Calu3 (cell line): ENCODE measurements around the gene MTFMT. TPM values are rescaled to one million over a fixed set of nuclear protein-coding genes. Genes with fewer than 3 reads are reported as not detected.
A peak's percentile ranks its signal among the peaks of the same experiment; 100 is the strongest.
"Not testable (repeated sequence)": the region's sequence is repeated elsewhere in the genome, so short reads cannot be mapped to it uniquely, and the experiment has no call there.

ENCODE experiments used
- BruUV-seq: library from RNA; stranded (reverse); fragments of 400-500 nt; replicated peaks from 2 replicates; lab custom pipeline; 2021; lab: Mats Ljungman, UMichigan
- CTCF ChIA-PET: fragments of 300-600 bp; sonication (Branson Sonifier 250); formaldehyde crosslinking; loops from one replicate; lab custom pipeline; 2022; ENCODE audit warnings: antibody characterized with exemption; lab: Charles Lee
- DNase-seq: peaks from one replicate; pipeline ENCODE4 v3.0.0; 2022
- H3K27ac Mint-ChIP-seq: one replicate; pipeline ENCODE4 v1.8.0; 2022; ENCODE audit warnings: mixed read lengths; ENCODE audit not compliant: unreplicated experiment
- H3K27me3 Mint-ChIP-seq: one replicate; pipeline ENCODE4 v1.8.0; 2022; ENCODE audit warnings: mixed read lengths; ENCODE audit not compliant: unreplicated experiment
- H3K36me3 Mint-ChIP-seq: one replicate; pipeline ENCODE4 v1.8.0; 2022; ENCODE audit warnings: mild to moderate bottlenecking, moderate library complexity, mixed read lengths; ENCODE audit not compliant: insufficient read depth, unreplicated experiment
- H3K4me1 Mint-ChIP-seq: one replicate; pipeline ENCODE4 v1.8.0; 2022; ENCODE audit warnings: mild to moderate bottlenecking, low read depth, mixed read lengths; ENCODE audit not compliant: unreplicated experiment
- H3K4me3 Mint-ChIP-seq: one replicate; pipeline ENCODE4 v1.8.0; 2022; ENCODE audit warnings: mild to moderate bottlenecking, low read depth, moderate library complexity, mixed read lengths; ENCODE audit not compliant: unreplicated experiment
- H3K9me3 Mint-ChIP-seq: one replicate; pipeline ENCODE4 v1.8.0; 2022; ENCODE audit warnings: low read depth, mixed read lengths; ENCODE audit not compliant: unreplicated experiment
- CTCF ChIP-seq: fragments of 200-600 bp; IDR thresholded peaks from one replicate; pipeline ENCODE4 v1.8.0; 2022; ENCODE audit warnings: antibody characterized with exemption; ENCODE audit not compliant: unreplicated experiment
- intact Hi-C: fragments of 100-400 bp; cut with micrococcal nuclease; formaldehyde crosslinking; loops from one replicate; pipeline ENCODE4 v1.10.0; 2022; ENCODE audit not compliant: unreplicated experiment
- total RNA-seq: library from RNA; stranded (reverse); gene quantifications from 2 replicates; pipeline ENCODE4 v1.2.3, GENCODE V29; 2022

The MTFMT gene
- total RNA-seq, 1 experiment from 2014 or later = 18.9 TPM

DNA sequence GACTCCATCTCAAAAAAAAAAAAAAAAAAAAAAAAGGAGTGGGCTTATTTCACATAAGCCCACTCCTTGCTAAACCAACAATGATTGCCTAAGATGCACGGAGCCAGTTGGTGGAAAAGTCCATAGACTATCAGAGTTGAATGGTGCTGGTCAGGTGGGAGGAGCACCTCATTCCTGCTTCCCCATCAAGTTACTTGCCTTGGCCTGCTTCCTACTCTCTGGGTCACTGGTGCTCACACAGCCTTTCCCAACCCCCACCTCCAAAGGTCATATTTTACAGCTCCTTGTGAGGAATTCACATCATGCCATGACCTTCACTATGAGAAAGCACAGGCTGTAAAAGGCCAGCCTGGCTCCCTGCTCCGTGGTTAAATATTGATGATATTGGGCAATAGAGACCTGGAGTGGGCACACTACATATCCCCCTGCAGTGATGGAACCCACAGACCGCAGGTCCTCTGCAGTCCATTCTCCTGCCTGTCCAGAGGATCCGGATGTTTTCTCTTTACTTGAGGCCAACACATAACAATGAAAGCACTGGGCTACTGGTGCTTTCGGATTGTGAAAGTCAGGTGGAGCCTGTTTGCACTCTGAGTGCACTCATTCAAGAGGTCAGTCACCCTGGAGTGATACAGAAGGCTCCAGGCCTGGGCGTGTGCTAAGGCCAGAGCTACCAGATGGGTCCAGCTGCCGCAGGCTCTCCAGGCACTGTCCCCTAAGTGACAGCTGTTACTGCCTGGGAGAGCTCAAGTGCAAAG, 15.5 kb upstream of the MTFMT start, which contains the start of gene SLC51B:
Gene SLC51B, plus strand, starts transcription at position 664 of the 758 bp plus-strand sequence. CDS start 4,618 bp downstream, outside the sequence.
- no peak for TF ChIP-seq CTCF
- Mint-ChIP-seq H3K27me3 (no peaks in the 10 kb centered on the region), H3K4me1 (peaks cover 39% of the 10 kb centered on the region), H3K27ac (no peak within 1 kb of the TSS), H3K36me3 (peaks cover 9% of the 10 kb centered on the region), H3K9me3 (no peaks in the 10 kb centered on the region), H3K4me3 (no peak within 1 kb of the TSS)
- CTCF ChIA-PET = interaction anchor here (1.4 kb wide), 1 partner anchor 11 kb away, joined by 3 read pairs; no protein-coding TSS in a partner anchor
- DNase-seq = peak; percentile 31
- intact Hi-C loops = no loop called here
- BruUV-seq = no TSS peak

DNA sequence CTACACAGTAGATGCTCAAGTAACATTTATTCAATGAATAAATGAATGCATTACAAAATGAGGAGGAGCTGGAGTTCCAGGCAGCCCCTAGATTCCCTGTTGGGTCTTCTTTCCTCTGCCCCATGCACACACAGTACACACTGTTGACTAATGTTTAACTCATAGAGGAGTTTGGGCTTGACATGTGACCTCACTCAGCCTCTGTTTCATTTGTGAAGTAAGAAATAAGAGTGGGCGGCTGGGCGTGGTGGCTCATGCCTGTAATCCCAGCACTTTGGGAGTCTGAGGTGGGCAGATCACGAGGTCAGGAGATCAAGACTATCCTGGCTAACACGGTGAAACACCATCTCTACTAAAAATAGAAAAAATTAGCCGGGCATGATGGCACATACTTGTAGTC, 14.8 kb upstream of the MTFMT start:
- BruUV-seq, H3K9me3 Mint-ChIP-seq, H3K4me3 Mint-ChIP-seq, intact Hi-C loops, H3K27me3 Mint-ChIP-seq, H3K36me3 Mint-ChIP-seq, H3K27ac Mint-ChIP-seq: not testable (repeated sequence)
- H3K4me1 Mint-ChIP-seq = peaks cover 32% of the 10 kb centered on the region
- DNase-seq = peak; percentile 39
- CTCF ChIA-PET = interaction anchor here (1.0 to 2.0 kb wide), 3 partner anchors 10 to 275 kb away, joined by 3 to 8 read pairs (median 3); no protein-coding TSS in a partner anchor

GRCh38 chr15:65042776-65043327, 13.4 kb upstream of the MTFMT start:
- TF ChIP-seq CTCF = no peak
- CTCF ChIA-PET = interaction anchor here (0.6 to 2.0 kb wide), 2 partner anchors 12 to 62 kb away, joined by 5 to 8 read pairs; no protein-coding TSS in a partner anchor
- Mint-ChIP-seq H3K36me3 (no peaks in the 10 kb centered on the region), H3K4me1 (peaks cover 30% of the 10 kb centered on the region), H3K27me3 (no peaks in the 10 kb centered on the region), H3K27ac (no peak overlapping the region), H3K4me3 (no peak overlapping the region), H3K9me3 (no peaks in the 10 kb centered on the region)
- BruUV-seq = no TSS peak
- intact Hi-C loops = no loop called here
- DNase-seq = no peak

GRCh38 chr15:65041787-65042186, 12.3 kb upstream of the MTFMT start:
- Mint-ChIP-seq H3K4me3 (no peak overlapping the region), H3K36me3 (no peaks in the 10 kb centered on the region), H3K9me3 (no peaks in the 10 kb centered on the region), H3K4me1 (peaks cover 30% of the 10 kb centered on the region), H3K27me3 (no peaks in the 10 kb centered on the region), H3K27ac (no peak overlapping the region)
- DNase-seq = no peak
- no peak for TF ChIP-seq CTCF
- CTCF ChIA-PET = no interaction called here
- intact Hi-C loops = no loop called here
- no TSS peak for BruUV-seq
